HFF-Myc (cell line): Measurements from ENCODE around the gene FOXO3.
A peak's percentile ranks its signal among the peaks of the same experiment; 100 is the strongest.

Source experiments
- DNase-seq: peaks from one replicate; pipeline ENCODE4 v3.0.0-alpha.2; 2011; ENCODE audit warnings: low read depth; ENCODE audit errors: extremely low read depth
- H3K4me3 ChIP-seq: replicated peaks from 2 replicates; pipeline ENCODE4 v1.5.1; 2011; ENCODE audit warnings: low read depth, mild to moderate bottlenecking, control low read depth, low read length
- CTCF ChIP-seq: IDR thresholded peaks from 2 replicates; pipeline ENCODE4 v1.5.1; 2012; ENCODE audit warnings: mild to moderate bottlenecking, low read depth, low read length, control low read depth; ENCODE audit errors: missing control alignments

FOXO3 gene

DNA sequence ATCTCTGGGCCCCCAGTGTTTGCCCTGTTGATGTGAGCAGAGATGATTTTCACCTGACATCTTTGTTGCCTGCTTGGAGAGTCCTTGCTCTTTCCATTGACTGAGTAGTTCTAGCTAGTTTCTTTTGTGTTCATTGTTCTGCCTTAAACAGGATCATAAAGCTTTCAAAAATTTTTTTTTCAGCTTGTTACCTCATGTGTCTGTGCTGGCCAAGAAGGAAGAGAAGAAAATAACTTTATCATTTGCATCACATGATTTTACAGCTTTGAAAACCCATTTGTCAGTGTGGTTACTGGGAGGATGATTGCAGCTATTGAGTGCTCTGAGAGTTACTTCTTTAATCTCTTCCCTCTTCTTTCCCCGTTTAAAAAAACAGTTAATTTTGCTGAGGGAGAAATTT is 16.0 kb downstream of the FOXO3 start:
- H3K4me3 ChIP-seq: no peak overlapping the region
- no peak for TF ChIP-seq CTCF
- no peak for DNase-seq

GRCh38 chr6:108578166-108578565 is 17.4 kb downstream of the FOXO3 start:
- DNase-seq: no peak
- H3K4me3 ChIP-seq: no peak overlapping the region
- TF ChIP-seq CTCF: no peak

- no peak for TF ChIP-seq CTCF
- no peak for DNase-seq
- no peak overlapping the region for H3K4me3 ChIP-seq
These were observed 18.0 kb downstream of the FOXO3 start for GRCh38 chr6:108578595-108579327.

DNA sequence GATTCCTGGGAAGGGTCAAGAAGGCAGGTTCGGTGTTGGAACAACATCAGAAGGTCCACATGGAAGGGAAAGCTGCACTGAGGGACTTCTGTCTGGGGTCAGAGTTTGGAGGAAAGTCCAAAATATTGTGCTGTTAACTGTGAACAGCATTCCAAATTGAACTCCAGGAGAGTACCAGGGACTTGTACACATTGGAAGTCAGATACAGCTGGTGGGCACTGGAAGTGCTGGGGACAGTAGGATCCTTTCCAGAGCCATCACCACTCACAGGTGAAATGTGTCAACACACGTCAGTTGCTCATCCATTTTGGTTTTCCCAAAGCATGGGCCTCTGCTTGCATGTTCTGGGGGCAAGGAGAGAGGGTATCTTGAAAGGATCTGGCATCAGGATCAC is 18.6 kb downstream of the FOXO3 start:
- no peak overlapping the region for H3K4me3 ChIP-seq
- DNase-seq: no peak
- no peak for TF ChIP-seq CTCF

- TF ChIP-seq CTCF: no peak
- H3K4me3 ChIP-seq: peak overlapping the region; percentile 15; the same call in 1 of the 2 replicates
- no peak for DNase-seq
These were observed 19.9 kb downstream of the FOXO3 start for GRCh38 chr6:108580646-108581045.

DNA sequence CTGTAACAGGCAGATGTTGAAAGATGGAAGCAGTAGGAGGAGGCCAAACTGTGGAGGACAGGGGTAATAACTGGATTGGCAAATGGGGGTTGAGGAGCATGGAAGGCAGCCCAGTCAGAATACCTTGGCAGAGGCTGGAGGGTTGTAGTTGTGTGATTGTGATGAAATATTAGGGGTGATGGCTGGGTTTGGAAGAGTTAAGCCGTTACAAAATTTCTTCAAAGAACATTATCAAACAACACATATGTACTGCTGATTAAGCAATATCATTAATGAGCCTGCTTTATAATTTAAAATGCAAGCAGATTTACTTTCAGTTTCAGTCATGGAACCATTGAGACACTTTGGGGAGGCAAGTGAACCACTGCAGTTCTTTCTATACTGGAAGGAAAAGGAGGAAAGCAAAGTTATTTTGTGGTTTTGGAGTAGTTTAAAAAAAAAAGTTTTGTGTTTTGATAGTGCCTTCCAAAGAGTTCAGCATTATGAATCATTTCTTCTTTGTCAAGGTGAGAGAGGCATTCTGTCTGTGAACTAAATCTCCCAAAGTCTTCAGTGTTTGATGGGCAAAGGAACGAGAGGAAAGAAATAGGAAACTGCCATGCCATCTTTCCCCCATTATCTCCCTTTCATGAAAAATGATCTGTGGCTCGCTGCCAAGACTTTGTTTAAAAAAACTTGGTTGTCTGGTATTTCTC is 20.7 kb downstream of the FOXO3 start:
- TF ChIP-seq CTCF: no peak
- no peak for DNase-seq
- peak overlapping the region; percentile 15; the same call in 1 of the 2 replicates for H3K4me3 ChIP-seq
